Measurements from ENCODE around the gene SPATS1.

Gene SPATS1

GRCh38 chr6:44302856-44303255 is 39.6 kb upstream of the SPATS1 start:
- Histone ChIP-seq H3F3A (ENCODE audit: low read depth) (no peaks in the 10 kb centered on the region), H3K4me3 (ENCODE audit: low read length, poor library complexity, severe bottlenecking) (no peak overlapping the region), H3K4me1 (ENCODE audit: insufficient read depth, low read length, poor library complexity, severe bottlenecking) (no peaks in the 10 kb centered on the region), H3K9ac (ENCODE audit: low read depth, low read length, poor library complexity, severe bottlenecking) (no peak overlapping the region), H3K9me2 (replicated peaks; ENCODE audit: low read depth, low read length) (no peaks in the 10 kb centered on the region), H4K20me1 (ENCODE audit: insufficient read depth, low read length, poor library complexity, severe bottlenecking) (no peaks in the 10 kb centered on the region), H3K4me2 (ENCODE audit: low read depth, low read length, poor library complexity, severe bottlenecking) (no peak overlapping the region), H3K9me3 (ENCODE audit: insufficient read depth, low read depth, low read length) (no peaks in the 10 kb centered on the region), H2AFZ (ENCODE audit: low read length) (no peak overlapping the region), H3K79me2 (ENCODE audit: insufficient read depth, low read length) (no peaks in the 10 kb centered on the region), H3K36me3 (ENCODE audit: insufficient read depth, low read length) (peaks cover 55% of the 10 kb centered on the region; the same call in 1 of the 2 replicates), H3K27me3 (ENCODE audit: insufficient read depth, low read length, poor library complexity, severe bottlenecking) (no peaks in the 10 kb centered on the region)
- TF ChIP-seq CTCF (conservative IDR thresholded peaks at IDR 0.05; ENCODE audit: low read length) (no peak), EZH2phosphoT487 (IDR thresholded peaks at IDR 0.05; ENCODE audit: borderline replicate concordance) (no peak)

- Histone ChIP-seq H2AFZ (ENCODE audit: low read length) (no peak overlapping the region), H3K9me2 (replicated peaks; ENCODE audit: low read depth, low read length) (no peaks in the 10 kb centered on the region), H3K9me3 (ENCODE audit: insufficient read depth, low read depth, low read length) (no peaks in the 10 kb centered on the region), H3K79me2 (ENCODE audit: insufficient read depth, low read length) (no peaks in the 10 kb centered on the region), H3F3A (ENCODE audit: low read depth) (no peaks in the 10 kb centered on the region), H3K4me1 (ENCODE audit: insufficient read depth, low read length, poor library complexity, severe bottlenecking) (no peaks in the 10 kb centered on the region), H3K36me3 (ENCODE audit: insufficient read depth, low read length) (peaks cover 55% of the 10 kb centered on the region; the same call in 1 of the 2 replicates), H3K4me3 (ENCODE audit: low read length, poor library complexity, severe bottlenecking) (no peak overlapping the region), H4K20me1 (ENCODE audit: insufficient read depth, low read length, poor library complexity, severe bottlenecking) (no peaks in the 10 kb centered on the region), H3K27me3 (ENCODE audit: insufficient read depth, low read length, poor library complexity, severe bottlenecking) (no peaks in the 10 kb centered on the region), H3K9ac (ENCODE audit: low read depth, low read length, poor library complexity, severe bottlenecking) (no peak overlapping the region), H3K4me2 (ENCODE audit: low read depth, low read length, poor library complexity, severe bottlenecking) (no peak overlapping the region)
- no peak for TF ChIP-seq CTCF (conservative IDR thresholded peaks at IDR 0.05; ENCODE audit: low read length)
These were observed 38.6 kb upstream of the SPATS1 start for GRCh38 chr6:44303842-44304241.

- Histone ChIP-seq H3K4me1 (ENCODE audit: insufficient read depth, low read length, poor library complexity, severe bottlenecking) (no peaks in the 10 kb centered on the region), H4K20me1 (ENCODE audit: insufficient read depth, low read length, poor library complexity, severe bottlenecking) (no peaks in the 10 kb centered on the region)
- TF ChIP-seq EZH2phosphoT487 (IDR thresholded peaks at IDR 0.05; ENCODE audit: borderline replicate concordance) (no peak), CTCF (conservative IDR thresholded peaks at IDR 0.05; ENCODE audit: low read length) (peak; percentile 81)
These were observed 37.9 kb upstream of the SPATS1 start for GRCh38 chr6:44304282-44305199.

More at GRCh38 chr6:44304282-44305199, 37.9 kb upstream of the SPATS1 start:
- H3K36me3 ChIP-seq (ENCODE audit: insufficient read depth, low read length), result peaks cover 59% of the 10 kb centered on the region; the same call in 1 of the 2 replicates
- no peaks in the 10 kb centered on the region for H3K9me2 ChIP-seq (replicated peaks; ENCODE audit: low read depth, low read length)
- H3F3A ChIP-seq (ENCODE audit: low read depth), result no peaks in the 10 kb centered on the region
- no peak overlapping the region for H3K9ac ChIP-seq (ENCODE audit: low read depth, low read length, poor library complexity, severe bottlenecking)
- H3K27me3 ChIP-seq (ENCODE audit: insufficient read depth, low read length, poor library complexity, severe bottlenecking), result no peaks in the 10 kb centered on the region
- H3K4me3 ChIP-seq (ENCODE audit: low read length, poor library complexity, severe bottlenecking), result no peak overlapping the region
- H3K9me3 ChIP-seq (ENCODE audit: insufficient read depth, low read depth, low read length), result no peaks in the 10 kb centered on the region
- H3K79me2 ChIP-seq (ENCODE audit: insufficient read depth, low read length), result no peaks in the 10 kb centered on the region
- no peak overlapping the region for H2AFZ ChIP-seq (ENCODE audit: low read length)
- H3K4me2 ChIP-seq (ENCODE audit: low read depth, low read length, poor library complexity, severe bottlenecking), result no peak overlapping the region

Data from Loucy (cell line).